Activated CD4-positive, alpha-beta T cell treated with anti-CD3 and anti-CD28 coated beads for 24 hours (primary cell): ENCODE results near the gene FANCC.

ENCODE experiments used
- DNase-seq, 2 donors: peaks; one replicate each; pipeline ENCODE4 v3.0.0-alpha.2; 2020; ENCODE audit warnings: low read depth in 2 of 2

FANCC gene

DNA sequence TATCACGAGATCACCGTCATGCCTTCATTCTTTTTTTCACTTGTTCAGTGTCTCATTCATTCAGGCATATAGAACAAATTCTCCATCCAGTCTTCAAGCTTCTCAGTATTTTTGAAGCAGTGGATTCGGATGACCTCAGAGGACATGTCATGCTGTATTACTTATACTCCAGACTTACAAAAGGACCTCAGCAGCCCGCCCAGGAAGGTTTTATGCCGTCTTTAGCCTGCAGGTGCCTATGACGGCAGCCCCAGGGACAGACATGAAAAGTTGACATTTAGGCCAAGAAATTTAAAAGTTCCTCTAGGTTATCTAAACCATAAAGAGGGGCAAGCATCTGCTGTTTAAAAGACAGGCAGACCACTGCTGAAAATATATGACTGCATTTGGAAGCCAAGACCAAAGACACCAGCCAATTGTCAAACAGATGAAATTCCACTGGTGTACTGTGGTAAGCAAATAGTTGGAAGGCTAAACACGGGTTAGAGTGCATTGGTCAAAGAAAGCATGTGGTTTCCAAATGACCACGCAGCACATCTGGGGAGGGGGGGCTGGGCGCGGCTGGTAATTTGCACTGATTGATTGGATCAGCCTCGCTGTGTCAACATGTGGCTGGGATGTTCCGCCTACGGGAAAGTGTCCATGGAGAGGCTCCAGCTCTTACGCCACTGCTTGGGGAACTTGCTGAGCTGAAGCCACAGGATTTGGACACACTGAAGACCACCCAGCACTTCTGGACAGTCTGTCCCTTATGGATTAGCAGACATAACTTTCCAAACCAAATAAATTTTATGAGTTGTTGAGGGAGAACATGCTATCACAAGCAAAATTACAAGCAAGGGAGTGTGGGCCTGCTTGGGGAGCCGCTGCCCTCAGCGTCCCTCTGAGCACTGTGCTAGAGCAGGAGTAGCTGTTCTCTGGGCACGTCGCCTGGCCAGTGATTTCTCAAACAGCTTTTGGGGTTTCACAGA, 173.6 kb downstream of the FANCC start:
- no peak for DNase-seq

GRCh38 chr9:95142728-95143127, 174.8 kb downstream of the FANCC start:
- DNase-seq, result no peak

DNA sequence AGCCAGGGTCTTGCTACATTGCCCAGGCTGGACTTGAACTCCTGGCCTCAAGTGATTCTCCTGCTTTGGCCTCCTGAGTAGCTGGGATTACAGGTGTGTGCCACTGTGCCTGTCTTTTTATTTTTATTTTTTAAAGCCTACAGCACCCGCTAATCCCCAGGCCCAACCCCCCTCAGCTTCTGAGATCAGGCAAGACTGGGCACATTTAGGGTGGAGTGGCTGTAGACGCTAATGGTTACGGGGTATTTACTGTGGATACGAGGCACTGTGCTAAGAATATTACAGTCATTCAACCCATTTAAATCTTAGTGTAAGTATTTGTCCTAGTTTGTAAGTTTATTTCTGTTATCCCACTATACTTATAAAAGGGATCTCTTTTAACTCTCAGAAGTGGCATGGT, 175.2 kb downstream of the FANCC start:
- DNase-seq, result no peak

DNA sequence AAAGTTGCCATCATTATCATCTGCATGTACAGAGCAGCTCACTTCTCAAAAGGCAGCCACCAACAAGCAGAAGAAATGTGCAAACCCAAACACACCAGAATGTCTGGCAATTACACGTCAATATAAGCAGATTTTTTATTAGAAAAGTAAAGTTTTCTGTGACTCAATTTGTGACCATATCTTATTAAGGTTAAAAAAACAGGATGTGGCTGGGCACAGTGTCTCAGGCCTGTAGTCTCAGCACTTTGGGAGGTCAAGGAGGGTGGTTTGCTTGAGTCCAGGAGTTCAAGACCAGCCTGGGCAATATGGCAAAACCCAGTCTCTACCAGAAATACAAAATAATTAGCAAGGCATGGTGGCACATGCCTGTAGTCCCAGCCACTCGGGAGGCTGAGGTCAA, 176.7 kb downstream of the FANCC start:
- no peak for DNase-seq

GRCh38 chr9:95139126-95139525, 178.4 kb downstream of the FANCC start:
- no peak for DNase-seq

DNA sequence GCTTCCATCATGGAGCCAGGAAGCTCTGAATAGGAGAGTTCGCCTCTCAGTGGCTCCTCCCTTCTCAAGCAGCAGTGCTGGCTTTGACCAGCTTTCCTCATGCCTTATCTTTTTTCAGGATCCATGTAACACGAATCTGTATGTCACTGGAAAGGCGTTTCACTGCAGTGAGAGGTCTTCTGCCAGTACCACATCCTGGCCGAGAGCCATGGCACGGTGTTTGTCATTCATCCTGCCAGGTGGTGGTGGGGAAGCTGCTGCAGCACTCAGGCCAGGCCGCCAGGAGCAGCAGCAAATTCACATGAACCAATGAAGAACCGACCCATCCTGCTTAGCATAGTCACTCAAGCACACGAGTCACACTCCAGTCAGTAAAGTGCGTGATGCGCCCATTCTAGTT, 179.0 kb downstream of the FANCC start:
- DNase-seq, result no peak

- DNase-seq, result no peak
Measured at GRCh38 chr9:95137587-95138145, 179.8 kb downstream of the FANCC start.

GRCh38 chr9:95135756-95136155, 181.8 kb downstream of the FANCC start:
- DNase-seq, result no peak

GRCh38 chr9:95134457-95134881, 183.0 kb downstream of the FANCC start:
- DNase-seq, result no peak

DNA sequence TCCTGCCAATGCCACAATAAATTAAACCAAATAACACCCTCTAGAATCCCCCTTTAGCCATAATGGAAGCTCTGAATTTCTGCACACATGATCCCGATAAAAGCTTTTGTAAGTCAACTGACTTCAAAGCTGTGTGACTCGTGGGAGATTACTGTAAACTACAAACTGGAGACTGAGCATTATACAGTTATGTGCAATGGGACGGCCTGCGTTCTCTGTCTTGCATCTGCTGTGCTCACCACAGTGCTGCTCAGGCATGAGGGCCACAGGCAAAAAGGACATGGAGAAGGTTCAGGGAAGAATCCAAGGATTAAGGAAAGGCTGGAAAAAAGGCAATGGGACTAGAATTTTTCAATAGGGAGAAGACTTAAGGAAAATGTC, 184.2 kb downstream of the FANCC start:
- DNase-seq, result no peak

- no peak for DNase-seq
Measured at GRCh38 chr9:95132366-95133324, 184.9 kb downstream of the FANCC start.

- DNase-seq, result peak; percentile 31 to 33
Measured at GRCh38 chr9:95131023-95131943, 186.2 kb downstream of the FANCC start.

DNA sequence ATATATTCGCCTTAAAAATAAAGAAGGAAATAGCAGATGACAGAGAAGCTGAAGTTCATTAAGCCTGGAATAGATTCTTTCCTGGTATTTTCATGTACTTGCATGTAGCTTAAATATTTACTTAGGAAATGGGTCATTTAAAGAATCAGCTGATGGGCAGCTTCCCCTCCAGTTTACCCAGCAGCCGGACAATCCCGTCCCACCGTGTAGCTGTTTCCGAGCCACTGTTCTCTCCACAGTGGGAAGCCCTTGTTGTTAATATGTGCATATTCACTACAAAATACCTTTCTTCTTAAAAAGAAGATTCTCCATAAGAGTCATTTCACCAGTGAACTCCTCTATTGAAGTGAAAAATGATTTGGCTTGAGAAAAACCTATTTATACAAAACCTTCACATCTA, 187.0 kb downstream of the FANCC start:
- DNase-seq, result no peak

GRCh38 chr9:95129476-95130291, 187.8 kb downstream of the FANCC start:
- no peak for DNase-seq

DNA sequence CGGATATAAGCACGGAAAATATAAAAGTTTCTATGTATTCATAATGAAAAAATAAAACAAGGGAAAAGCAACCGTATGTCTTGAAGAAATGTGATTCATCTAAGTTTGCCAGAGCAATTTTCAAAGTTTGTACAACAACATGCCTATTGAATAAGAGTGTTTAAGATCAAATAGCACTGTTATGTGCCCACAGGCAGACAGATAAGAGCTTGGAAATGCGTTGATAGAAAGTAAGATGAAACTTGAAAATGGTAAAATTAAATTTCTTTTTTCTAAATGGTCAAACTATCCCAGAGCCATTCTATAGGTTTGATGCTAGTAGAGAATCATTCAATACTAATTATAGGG, 189.4 kb downstream of the FANCC start:
- no peak for DNase-seq

- peak; percentile 52 to 66 for DNase-seq
Measured at GRCh38 chr9:95127249-95128176, 190.0 kb downstream of the FANCC start.

GRCh38 chr9:95126739-95127138, 190.8 kb downstream of the FANCC start:
- no peak for DNase-seq

- no peak for DNase-seq
Measured at GRCh38 chr9:95125652-95126051, 191.9 kb downstream of the FANCC start.
